Subcutaneous abdominal adipose tissue (tissue), 5 donors: ENCODE data around the gene RBM33.

Source experiments
- H3K27ac ChIP-seq: one replicate; pipeline ENCODE4 v1.7.0; 2013; ENCODE audit warnings: low read depth, mild to moderate bottlenecking, inconsistent platforms, low read length, moderate library complexity
- H3K27me3 ChIP-seq, 5 donors: one replicate each; pipeline ENCODE4 v1.7.0; 2013; ENCODE audit warnings: low read length in 5 of 5, inconsistent platforms in 1 of 5; ENCODE audit not compliant: control insufficient read depth in 5 of 5, insufficient read depth in 4 of 5
- H3K36me3 ChIP-seq, 5 donors: one replicate each; pipeline ENCODE4 v1.7.0; 2013; ENCODE audit warnings: low read length in 5 of 5; ENCODE audit not compliant: control insufficient read depth in 5 of 5, insufficient read depth in 5 of 5
- H3K4me1 ChIP-seq, 5 donors: one replicate each; pipeline ENCODE4 v1.7.0; 2013; ENCODE audit warnings: low read length in 5 of 5, mild to moderate bottlenecking in 3 of 5, moderate library complexity in 1 of 5; ENCODE audit not compliant: control insufficient read depth in 5 of 5, insufficient read depth in 5 of 5
- H3K4me3 ChIP-seq, 5 donors: one replicate each; pipeline ENCODE4 v1.7.0; 2013; ENCODE audit warnings: low read length in 5 of 5, low read depth in 1 of 5
- H3K9ac ChIP-seq, 5 donors: one replicate each; pipeline ENCODE4 v1.7.0; 2013; ENCODE audit warnings: low read length in 5 of 5, mild to moderate bottlenecking in 4 of 5, moderate library complexity in 3 of 5
- H3K9me3 ChIP-seq, 5 donors: one replicate each; pipeline ENCODE4 v1.7.0; 2013; ENCODE audit warnings: low read length in 5 of 5; ENCODE audit not compliant: control insufficient read depth in 5 of 5
- donor health status: healthy.
- donor health status: healthy.
- donor health status: healthy.
- donor health status: healthy.
- donor health status: healthy.

RBM33 gene

GRCh38 chr7:155759740-155760430 lies 115.4 kb downstream of the RBM33 start:
- no peak overlapping the region for H3K9ac ChIP-seq
- H3K9me3 ChIP-seq = no peaks in the 10 kb centered on the region
- peaks cover 0 to 31% (median 21%) of the 10 kb centered on the region in 5 donors for H3K4me1 ChIP-seq
- H3K36me3 ChIP-seq = peaks cover 2 to 19% (median 15%) of the 10 kb centered on the region in 5 donors
- H3K27me3 ChIP-seq = no peaks in the 10 kb centered on the region
- no peak overlapping the region for H3K4me3 ChIP-seq
- H3K27ac ChIP-seq = no peak overlapping the region

GRCh38 chr7:155761162-155761561 lies 116.7 kb downstream of the RBM33 start:
- Histone ChIP-seq H3K4me3 (no peak overlapping the region), H3K4me1 (peaks cover 0 to 31% (median 21%) of the 10 kb centered on the region in 5 donors), H3K27ac (no peak overlapping the region), H3K27me3 (no peaks in the 10 kb centered on the region), H3K36me3 (peaks cover 7 to 31% (median 27%) of the 10 kb centered on the region in 5 donors), H3K9me3 (no peaks in the 10 kb centered on the region), H3K9ac (no peak overlapping the region)

GRCh38 chr7:155762036-155762435 lies 117.6 kb downstream of the RBM33 start:
- H3K27ac ChIP-seq = no peak overlapping the region
- peaks cover 11 to 37% (median 35%) of the 10 kb centered on the region in 5 donors for H3K36me3 ChIP-seq
- no peaks in the 10 kb centered on the region for H3K9me3 ChIP-seq
- no peak overlapping the region for H3K4me3 ChIP-seq
- H3K27me3 ChIP-seq = no peaks in the 10 kb centered on the region
- peaks cover 0 to 31% (median 21%) of the 10 kb centered on the region in 5 donors for H3K4me1 ChIP-seq
- H3K9ac ChIP-seq = peak overlapping the region in 1 of 5 donors; percentile 20

GRCh38 chr7:155762655-155763054 lies 118.2 kb downstream of the RBM33 start:
- Histone ChIP-seq H3K9me3 (no peaks in the 10 kb centered on the region), H3K4me1 (peaks cover 0 to 31% (median 21%) of the 10 kb centered on the region in 5 donors), H3K4me3 (no peak overlapping the region), H3K27me3 (no peaks in the 10 kb centered on the region), H3K9ac (no peak overlapping the region), H3K27ac (no peak overlapping the region), H3K36me3 (peaks cover 15 to 44% (median 42%) of the 10 kb centered on the region in 5 donors)

- H3K27ac ChIP-seq = no peak overlapping the region
- H3K9me3 ChIP-seq = no peaks in the 10 kb centered on the region
- H3K36me3 ChIP-seq = peaks cover 16 to 47% (median 46%) of the 10 kb centered on the region in 5 donors
- H3K27me3 ChIP-seq = no peaks in the 10 kb centered on the region
- H3K9ac ChIP-seq = no peak overlapping the region
- peaks cover 0 to 31% (median 21%) of the 10 kb centered on the region in 5 donors for H3K4me1 ChIP-seq
- no peak overlapping the region for H3K4me3 ChIP-seq
Observed at GRCh38 chr7:155763122-155763521, 118.7 kb downstream of the RBM33 start.

GRCh38 chr7:155763691-155764437 lies 119.4 kb downstream of the RBM33 start:
- Histone ChIP-seq H3K4me1 (peaks cover 0 to 31% (median 21%) of the 10 kb centered on the region in 5 donors), H3K9ac (peak overlapping the region in 1 of 5 donors; percentile 30), H3K9me3 (no peaks in the 10 kb centered on the region), H3K27me3 (no peaks in the 10 kb centered on the region), H3K4me3 (no peak overlapping the region), H3K27ac (no peak overlapping the region), H3K36me3 (peaks cover 16 to 48% (median 44%) of the 10 kb centered on the region in 5 donors)

- no peaks in the 10 kb centered on the region for H3K9me3 ChIP-seq
- peak overlapping the region in 1 of 5 donors; percentile 30 for H3K9ac ChIP-seq
- no peaks in the 10 kb centered on the region for H3K27me3 ChIP-seq
- peaks cover 16 to 53% (median 49%) of the 10 kb centered on the region in 5 donors for H3K36me3 ChIP-seq
- no peak overlapping the region for H3K27ac ChIP-seq
- H3K4me1 ChIP-seq = peaks cover 0 to 31% (median 21%) of the 10 kb centered on the region in 5 donors
- H3K4me3 ChIP-seq = no peak overlapping the region
Observed at GRCh38 chr7:155764438-155764793, 120.0 kb downstream of the RBM33 start.

- H3K9ac ChIP-seq = no peak overlapping the region
- no peak overlapping the region for H3K27ac ChIP-seq
- H3K4me3 ChIP-seq = no peak overlapping the region
- H3K4me1 ChIP-seq = peaks cover 0 to 28% (median 16%) of the 10 kb centered on the region in 5 donors
- no peaks in the 10 kb centered on the region for H3K9me3 ChIP-seq
- no peaks in the 10 kb centered on the region for H3K27me3 ChIP-seq
- H3K36me3 ChIP-seq = peaks cover 16 to 60% (median 55%) of the 10 kb centered on the region in 5 donors
Observed at GRCh38 chr7:155765458-155765857, 121.0 kb downstream of the RBM33 start.

- Histone ChIP-seq H3K27me3 (no peaks in the 10 kb centered on the region), H3K4me1 (peaks cover 0 to 28% (median 10%) of the 10 kb centered on the region in 5 donors), H3K36me3 (peaks cover 20 to 68% (median 64%) of the 10 kb centered on the region in 5 donors)
Observed at GRCh38 chr7:155766386-155766785, 121.9 kb downstream of the RBM33 start.

More at GRCh38 chr7:155766386-155766785, 121.9 kb downstream of the RBM33 start:
- Histone ChIP-seq H3K4me3 (no peak overlapping the region), H3K9me3 (no peaks in the 10 kb centered on the region), H3K27ac (no peak overlapping the region), H3K9ac (no peak overlapping the region)
